Cortex of kidney (tissue), 1 donor: Measurements from ENCODE around the gene TTC23L.

ENCODE experiments used
- DNase-seq: peaks from one replicate; lab custom pipeline; 2025; lab: John Stamatoyannopoulos, UW

TTC23L gene

GRCh38 chr5:34833090-34833489, 5.9 kb upstream of the TTC23L start:
- DNase-seq = no peak

- DNase-seq = no peak
Observed at GRCh38 chr5:34833976-34834793, 4.8 kb upstream of the TTC23L start.

GRCh38 chr5:34834794-34835089, 4.2 kb upstream of the TTC23L start:
- DNase-seq = no peak

DNA sequence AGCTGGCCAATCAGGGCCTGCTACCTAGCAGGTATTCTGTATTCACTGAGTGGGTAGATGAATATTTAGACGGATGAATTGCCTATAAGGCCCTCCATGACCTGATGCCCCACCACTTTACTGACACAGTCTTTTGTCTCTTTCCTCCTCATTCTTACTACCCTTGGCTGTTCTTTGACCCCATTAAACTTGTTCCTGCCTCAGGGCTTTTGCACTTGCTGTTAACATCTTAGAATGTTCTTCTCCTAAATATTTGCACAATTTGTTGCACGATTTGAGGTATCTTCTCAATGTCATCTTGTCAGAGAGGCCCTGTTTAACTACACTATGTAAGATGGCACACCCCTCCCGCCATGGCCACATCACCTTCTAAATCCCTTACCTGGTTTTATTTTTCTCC, 3.3 kb upstream of the TTC23L start:
- DNase-seq = no peak

DNA sequence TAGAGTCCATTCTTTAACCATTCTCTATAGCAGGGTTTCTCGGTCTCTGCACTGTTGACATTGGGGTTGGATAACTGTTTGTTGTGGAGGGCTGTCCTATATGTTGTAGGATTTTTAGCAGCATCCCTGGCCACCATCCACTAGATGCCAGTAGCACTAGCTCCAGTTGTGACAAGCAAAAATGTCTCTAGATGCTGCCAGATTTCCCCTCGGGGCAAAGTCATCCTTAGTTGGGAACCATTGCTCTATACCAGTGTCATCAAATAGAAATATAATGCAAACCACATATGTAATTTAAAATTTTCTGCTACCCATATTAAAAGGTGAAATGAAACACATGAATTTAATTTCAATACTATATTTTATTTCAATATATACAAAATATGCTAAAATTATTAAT, 2.9 kb downstream of the TTC23L start:
- no peak for DNase-seq

DNA sequence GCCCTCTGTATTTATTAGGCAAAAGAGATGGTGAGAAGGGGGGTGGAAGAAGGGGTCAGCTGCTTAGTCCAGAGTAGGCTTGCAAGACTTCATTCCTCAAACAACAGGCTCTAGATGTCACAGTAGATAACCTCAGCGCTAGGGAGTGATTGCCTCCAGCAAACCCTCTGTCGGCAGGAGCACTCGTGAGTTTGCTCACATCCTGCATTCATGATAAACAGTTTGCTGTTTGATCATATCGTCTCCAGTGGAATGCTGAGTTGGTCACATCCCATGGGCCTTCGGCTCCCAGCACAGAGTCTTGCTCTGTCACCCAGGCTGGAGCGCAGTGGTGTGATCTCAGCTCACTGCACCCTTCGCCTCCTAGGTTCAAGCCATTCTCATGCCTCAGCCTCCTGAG, 3.6 kb downstream of the TTC23L start:
- DNase-seq = no peak

DNA sequence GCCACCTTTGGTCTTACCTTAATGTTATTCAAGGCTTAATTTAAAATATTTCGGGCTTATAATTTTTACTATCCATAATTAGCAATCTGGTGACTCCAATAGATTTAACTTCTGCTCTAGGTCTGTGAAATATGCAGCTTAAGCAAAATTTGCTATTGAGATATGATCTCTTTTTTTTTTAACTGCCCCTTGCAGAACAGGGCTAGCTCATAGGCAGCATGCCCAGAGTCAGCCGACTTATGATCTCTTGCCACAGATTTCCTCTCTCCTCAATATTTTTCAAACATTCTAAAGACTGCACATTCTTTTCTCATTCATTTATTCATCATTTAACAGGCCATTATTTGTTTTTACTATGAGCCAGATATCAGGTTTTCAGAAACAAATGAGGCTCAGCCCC, 4.5 kb downstream of the TTC23L start:
- DNase-seq = no peak

GRCh38 chr5:34844106-34844505, 5.1 kb downstream of the TTC23L start:
- no peak for DNase-seq

GRCh38 chr5:34844999-34845398, 6.0 kb downstream of the TTC23L start:
- no peak for DNase-seq

DNA sequence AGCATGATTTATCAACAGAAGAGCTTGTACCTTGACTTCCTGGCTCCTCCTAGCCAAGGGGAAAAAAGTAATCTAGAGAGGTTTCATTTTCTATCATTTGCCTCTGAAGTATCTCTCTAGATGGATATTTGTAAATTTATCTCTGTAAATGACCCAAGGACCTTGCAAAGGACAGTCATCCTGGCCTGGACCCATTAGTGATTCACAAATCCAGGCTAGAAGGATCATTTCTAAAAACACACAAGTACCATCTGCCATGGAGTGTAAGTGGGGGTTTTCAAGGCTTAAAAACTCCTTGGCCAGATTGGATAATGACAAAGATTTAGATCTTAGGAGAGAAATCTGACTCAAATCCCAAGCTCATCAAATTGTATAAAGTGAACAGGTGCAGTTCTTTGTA, 8.1 kb downstream of the TTC23L start:
- no peak for DNase-seq

- DNase-seq = no peak
Observed at GRCh38 chr5:34847552-34847951, 8.6 kb downstream of the TTC23L start.

GRCh38 chr5:34848230-34848629, 9.3 kb downstream of the TTC23L start:
- no peak for DNase-seq

- no peak for DNase-seq
Observed at GRCh38 chr5:34849253-34849652, 10.3 kb downstream of the TTC23L start.

- no peak for DNase-seq
Observed at GRCh38 chr5:34854459-34855174, 15.7 kb downstream of the TTC23L start.

- DNase-seq = no peak
Observed at GRCh38 chr5:34857161-34857560, 18.2 kb downstream of the TTC23L start.

- DNase-seq = no peak
Observed at GRCh38 chr5:34857894-34858293, 18.9 kb downstream of the TTC23L start.

DNA sequence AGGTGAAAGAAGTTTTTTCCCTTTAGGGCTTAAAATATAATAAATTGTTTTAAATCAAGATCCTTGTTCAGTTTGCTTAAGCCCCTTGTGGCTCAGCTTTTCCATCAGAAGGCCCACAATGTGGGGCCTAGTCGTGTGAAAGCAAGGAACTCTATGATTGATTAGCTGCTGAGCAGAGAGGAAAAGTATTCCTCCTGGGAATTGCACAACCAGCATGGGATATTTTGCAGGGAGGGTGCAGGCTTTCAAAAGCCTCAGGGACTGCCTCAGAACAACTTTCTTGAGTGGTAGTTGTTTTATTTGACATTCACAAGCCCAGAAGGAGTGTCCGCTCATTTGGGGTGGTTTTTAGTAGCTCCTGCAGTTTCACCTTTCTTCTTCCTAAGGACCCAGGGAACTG, 19.8 kb downstream of the TTC23L start:
- DNase-seq = no peak

- no peak for DNase-seq
Observed at GRCh38 chr5:34859253-34859652, 20.3 kb downstream of the TTC23L start.

- no peak for DNase-seq
Observed at GRCh38 chr5:34863946-34864345, 25.0 kb downstream of the TTC23L start.

GRCh38 chr5:34865091-34865490, 26.1 kb downstream of the TTC23L start:
- DNase-seq = no peak

- no peak for DNase-seq
Observed at GRCh38 chr5:34866989-34867471, 28.1 kb downstream of the TTC23L start.

DNA sequence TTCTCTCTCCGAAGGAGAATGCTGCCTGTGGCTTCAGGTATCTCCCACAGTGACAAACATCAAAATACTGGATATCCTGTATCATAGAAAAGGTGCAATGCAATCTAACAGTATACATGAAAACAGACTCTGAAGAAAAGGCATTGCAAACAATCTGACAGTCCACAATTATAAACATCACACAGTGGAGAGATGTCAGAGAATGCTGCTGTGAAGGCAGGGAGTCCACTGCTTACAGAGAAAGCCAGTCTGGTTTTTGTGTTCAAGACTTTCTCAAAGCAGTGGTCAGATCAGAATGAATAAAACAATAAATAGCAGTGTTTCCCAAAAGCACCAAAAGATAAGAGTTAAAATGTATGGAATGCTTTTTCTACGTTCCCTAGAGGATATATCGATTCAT, 28.7 kb downstream of the TTC23L start:
- no peak for DNase-seq

DNA sequence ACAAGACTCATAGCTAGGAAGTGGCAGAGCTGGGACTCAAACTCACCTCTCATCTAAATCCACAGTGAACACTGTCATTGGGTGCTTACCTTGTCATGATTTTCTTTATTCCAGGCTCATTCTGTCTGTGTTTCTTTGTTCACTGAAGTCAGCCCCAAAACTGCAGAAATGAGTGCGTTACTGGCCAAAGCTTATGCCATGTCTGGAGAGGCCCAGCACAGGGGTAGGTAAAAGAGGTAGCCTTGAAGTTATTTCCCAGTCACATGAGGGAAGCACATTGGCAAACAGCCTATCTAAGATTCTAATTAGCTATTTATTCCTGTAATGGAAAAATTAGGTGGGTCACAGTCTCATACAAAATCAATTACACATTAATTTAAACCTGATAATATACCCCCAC, 29.8 kb downstream of the TTC23L start:
- DNase-seq = no peak

GRCh38 chr5:34869256-34869655, 30.3 kb downstream of the TTC23L start:
- no peak for DNase-seq
